ENCODE data around the gene UBE4B.
"Not testable (repeated sequence)": the region's sequence is repeated elsewhere in the genome, so short reads cannot be mapped to it uniquely, and the experiment has no call there.

The UBE4B gene

GRCh38 chr1:9993561-9994075 lies 39.1 kb upstream of the UBE4B start:
- DNase-seq (ENCODE audit: low read depth), result no peak
- no peak overlapping the region for H3K4me3 ChIP-seq (ENCODE audit: control insufficient read depth, low read depth, low read length)
- no peak for TF ChIP-seq CTCF (conservative IDR thresholded peaks at IDR 0.05; ENCODE audit: control insufficient read depth, insufficient read depth, low read depth, low read length)

GRCh38 chr1:9996624-9997582 lies 35.9 kb upstream of the UBE4B start, which contains the start of gene RBP7:
RBP7 (plus strand) TSS chr1:9997228; CDS start chr1:9997259, 31 bp downstream.
- no peak for TF ChIP-seq CTCF (conservative IDR thresholded peaks at IDR 0.05; ENCODE audit: control insufficient read depth, insufficient read depth, low read depth, low read length)
- no peak within 1 kb of the TSS for H3K4me3 ChIP-seq (ENCODE audit: control insufficient read depth, low read depth, low read length)
- no peak for DNase-seq (ENCODE audit: low read depth)

GRCh38 chr1:10001016-10001665 lies 31.6 kb upstream of the UBE4B start:
- no peak for DNase-seq (ENCODE audit: low read depth)
- no peak for TF ChIP-seq CTCF (conservative IDR thresholded peaks at IDR 0.05; ENCODE audit: control insufficient read depth, insufficient read depth, low read depth, low read length)
- no peak overlapping the region for H3K4me3 ChIP-seq (ENCODE audit: control insufficient read depth, low read depth, low read length)

GRCh38 chr1:10005248-10005647 lies 27.5 kb upstream of the UBE4B start:
- H3K4me3 ChIP-seq (ENCODE audit: control insufficient read depth, low read depth, low read length); DNase-seq (ENCODE audit: low read depth): not testable (repeated sequence)

GRCh38 chr1:10007169-10007568 lies 25.6 kb upstream of the UBE4B start:
- no peak for DNase-seq (ENCODE audit: low read depth)
- no peak overlapping the region for H3K4me3 ChIP-seq (ENCODE audit: control insufficient read depth, low read depth, low read length)
- TF ChIP-seq CTCF (conservative IDR thresholded peaks at IDR 0.05; ENCODE audit: control insufficient read depth, insufficient read depth, low read depth, low read length), result no peak

- no peak for TF ChIP-seq CTCF (conservative IDR thresholded peaks at IDR 0.05; ENCODE audit: control insufficient read depth, insufficient read depth, low read depth, low read length)
These were observed 18.7 kb upstream of the UBE4B start for GRCh38 chr1:10014016-10014415.

GRCh38 chr1:10019561-10019960 lies 13.2 kb upstream of the UBE4B start:
- no peak for TF ChIP-seq CTCF (conservative IDR thresholded peaks at IDR 0.05; ENCODE audit: control insufficient read depth, insufficient read depth, low read depth, low read length)
- H3K4me3 ChIP-seq (ENCODE audit: control insufficient read depth, low read depth, low read length), result no peak overlapping the region
- DNase-seq (ENCODE audit: low read depth), result no peak

More at GRCh38 chr1:10014016-10014415, 18.7 kb upstream of the UBE4B start:
- DNase-seq (ENCODE audit: low read depth), result no peak
- no peak overlapping the region for H3K4me3 ChIP-seq (ENCODE audit: control insufficient read depth, low read depth, low read length)
